Embryonic facial prominence (tissue), 1 donor: ENCODE measurements around the gene OLFM3.

ENCODE experiments used
- DNase-seq: peaks from one replicate; pipeline ENCODE4 v3.0.0-alpha.2; 2016; ENCODE audit errors: extremely low spot score

The OLFM3 gene

DNA sequence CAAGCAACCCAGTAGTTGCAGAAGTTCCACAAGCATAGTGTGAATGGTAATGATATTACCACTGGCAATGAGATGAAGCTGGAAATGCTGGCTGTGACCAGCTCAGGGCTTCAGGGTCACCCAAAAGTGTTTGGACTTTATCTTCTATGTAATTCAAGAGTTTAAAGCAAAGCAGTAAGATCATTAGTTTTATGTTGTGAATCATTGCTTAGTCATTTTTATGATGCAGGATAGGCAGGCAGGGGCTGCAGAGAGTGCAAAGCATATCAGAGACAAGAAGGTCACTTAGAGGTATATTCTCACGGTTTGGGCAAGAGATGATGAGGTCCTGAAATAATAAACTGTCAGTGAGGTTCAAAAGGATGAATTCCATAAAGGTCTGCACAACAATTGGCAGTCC lies 147.4 kb downstream of the OLFM3 start:
- no peak for DNase-seq

DNA sequence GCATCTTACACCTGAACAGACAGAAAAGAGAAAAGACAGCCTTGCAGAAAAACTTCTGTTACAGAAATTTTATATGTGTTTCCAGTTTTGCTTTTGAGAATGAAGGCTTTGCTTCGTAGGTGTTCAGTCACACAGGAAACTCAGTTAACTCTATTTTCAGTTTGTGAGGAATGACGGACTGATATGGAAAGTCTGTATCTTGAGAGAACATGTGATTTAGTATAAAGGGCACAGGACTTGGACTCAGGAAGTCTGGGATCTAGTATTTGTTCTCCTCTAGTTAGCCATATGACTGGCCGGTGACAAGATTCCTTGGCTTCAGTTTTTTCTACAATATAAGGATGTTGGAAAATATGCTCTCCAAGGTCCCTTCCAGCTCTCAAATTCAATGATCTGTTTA lies 149.1 kb downstream of the OLFM3 start:
- DNase-seq: no peak

DNA sequence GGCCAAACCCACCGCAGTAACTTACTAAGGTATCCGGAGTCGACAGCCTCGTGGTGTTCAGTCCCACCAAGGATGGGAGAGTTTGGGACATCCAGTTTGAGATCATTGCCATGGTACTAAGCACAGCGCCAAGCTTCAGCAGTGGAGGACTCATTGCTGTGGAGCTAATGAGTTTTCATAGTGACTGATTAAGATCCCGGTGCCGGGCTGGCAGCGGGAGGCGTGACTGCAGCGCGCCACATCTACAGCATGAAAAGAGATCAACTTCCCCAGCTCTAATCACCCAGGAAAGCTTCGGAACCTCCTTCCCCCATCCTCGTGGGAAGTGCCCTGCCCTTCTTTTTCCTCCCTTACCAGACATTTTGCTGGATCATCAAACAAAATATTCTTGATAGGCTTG lies 149.9 kb downstream of the OLFM3 start:
- DNase-seq: no peak

DNA sequence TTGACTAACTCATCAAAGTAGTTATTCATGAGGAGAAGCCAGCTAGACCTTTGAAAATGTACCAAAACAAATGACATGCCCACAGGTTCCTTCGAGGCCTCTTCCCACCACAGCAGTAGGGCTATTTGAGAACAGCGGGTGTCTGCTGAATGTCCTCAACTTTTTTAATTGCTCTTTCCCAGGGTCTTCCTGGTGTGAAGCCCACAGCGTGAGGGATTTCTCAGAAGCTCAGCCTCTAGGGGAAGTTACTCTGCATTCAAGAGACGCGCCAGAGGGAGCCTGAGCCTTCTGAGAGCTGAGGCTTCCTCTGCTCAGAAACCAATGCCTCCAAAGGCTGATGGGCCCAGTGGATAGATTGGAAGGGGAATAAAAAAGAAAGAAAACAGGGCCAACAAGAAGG lies 153.6 kb downstream of the OLFM3 start:
- no peak for DNase-seq

DNA sequence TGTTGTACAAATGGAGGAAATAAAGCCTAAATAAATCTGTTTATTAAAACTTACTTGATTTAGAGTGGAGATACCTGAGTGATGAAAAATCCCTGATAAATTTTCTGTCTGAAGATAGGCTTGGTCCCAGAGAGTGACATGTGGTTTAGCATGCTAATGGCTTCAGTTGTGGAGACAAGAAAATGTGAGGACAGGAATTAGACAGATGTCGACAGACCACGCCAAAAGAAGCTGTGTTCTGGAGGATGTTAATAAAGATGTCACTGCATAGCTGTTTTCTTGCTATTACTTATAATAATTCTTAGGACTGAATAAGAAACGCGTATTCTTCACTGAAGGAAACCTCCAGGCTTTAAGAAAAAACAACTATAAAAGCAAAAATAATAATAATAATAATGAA lies 154.9 kb downstream of the OLFM3 start:
- DNase-seq: no peak

DNA sequence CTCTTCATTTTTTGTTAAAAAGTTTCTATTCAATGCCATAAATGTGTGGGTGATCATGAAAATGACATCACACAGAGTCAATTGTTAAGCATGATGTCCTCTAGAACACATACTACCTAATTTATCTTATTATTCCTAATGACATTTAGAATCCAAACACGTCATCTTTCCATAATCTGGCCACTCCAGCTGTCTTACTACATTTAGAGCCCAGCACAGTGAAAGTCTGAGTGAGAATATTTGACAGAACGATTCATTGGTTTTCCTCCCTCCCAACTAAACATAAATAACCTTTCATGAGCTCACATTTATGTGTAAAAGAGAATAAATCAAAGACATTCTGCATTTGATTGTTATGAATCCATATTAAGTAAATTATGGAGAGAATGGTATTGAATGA lies 160.7 kb downstream of the OLFM3 start:
- DNase-seq: no peak

DNA sequence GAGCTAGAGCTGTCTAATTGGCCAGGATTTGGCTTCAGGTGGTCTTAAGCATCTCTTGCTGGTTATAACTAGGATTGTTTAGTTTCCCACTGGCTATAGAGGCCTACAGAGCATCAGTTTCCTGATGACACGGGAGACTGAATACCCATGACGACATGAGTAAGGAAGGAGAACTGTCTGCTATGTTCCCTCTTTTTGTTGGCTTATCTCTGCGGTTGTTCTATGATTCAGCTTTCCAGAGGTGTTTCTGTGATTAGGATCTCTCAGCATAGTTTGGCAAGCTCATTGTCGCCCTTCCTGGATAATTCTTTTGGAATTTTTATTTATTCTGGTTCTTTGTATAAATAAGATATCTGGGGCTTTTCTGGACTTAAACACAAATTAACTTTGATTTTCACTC lies 163.4 kb downstream of the OLFM3 start:
- no peak for DNase-seq

DNA sequence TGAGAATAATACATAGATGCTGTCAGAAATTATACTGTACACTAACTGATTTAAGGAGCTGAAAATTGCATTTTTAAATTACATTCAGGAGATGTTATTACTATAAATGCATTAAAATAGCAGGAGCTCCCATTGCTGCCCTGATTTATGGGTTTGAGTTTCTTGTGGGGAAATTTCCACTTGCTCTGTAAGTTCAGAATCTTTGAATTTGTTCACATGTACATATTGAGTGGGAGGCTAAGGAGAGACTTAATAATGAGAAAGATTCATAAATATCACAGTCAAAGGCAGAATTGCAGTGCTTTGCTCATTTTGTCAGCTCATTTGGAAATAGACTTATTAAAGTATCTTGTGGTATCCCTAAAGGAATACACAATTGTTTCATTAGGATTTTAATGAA lies 170.3 kb downstream of the OLFM3 start:
- no peak for DNase-seq

DNA sequence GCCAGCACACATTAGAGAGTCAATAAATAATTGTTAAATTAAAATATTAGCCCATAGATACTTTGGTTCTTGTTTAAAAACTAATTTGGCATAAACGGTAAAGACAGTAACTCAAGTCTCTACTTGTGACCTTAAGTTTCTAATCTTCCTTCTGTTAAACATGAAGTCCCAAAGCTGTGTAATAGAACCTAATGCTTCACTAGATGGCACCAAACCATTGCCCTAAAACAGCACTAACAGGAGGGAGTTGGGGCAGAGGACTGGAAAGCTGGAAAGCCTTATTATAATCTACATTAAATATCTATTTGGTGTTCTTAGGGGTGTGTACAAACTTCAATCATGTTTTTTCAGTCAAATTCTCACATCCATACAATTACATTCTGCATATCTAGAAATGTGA lies 176.7 kb downstream of the OLFM3 start:
- DNase-seq: no peak

DNA sequence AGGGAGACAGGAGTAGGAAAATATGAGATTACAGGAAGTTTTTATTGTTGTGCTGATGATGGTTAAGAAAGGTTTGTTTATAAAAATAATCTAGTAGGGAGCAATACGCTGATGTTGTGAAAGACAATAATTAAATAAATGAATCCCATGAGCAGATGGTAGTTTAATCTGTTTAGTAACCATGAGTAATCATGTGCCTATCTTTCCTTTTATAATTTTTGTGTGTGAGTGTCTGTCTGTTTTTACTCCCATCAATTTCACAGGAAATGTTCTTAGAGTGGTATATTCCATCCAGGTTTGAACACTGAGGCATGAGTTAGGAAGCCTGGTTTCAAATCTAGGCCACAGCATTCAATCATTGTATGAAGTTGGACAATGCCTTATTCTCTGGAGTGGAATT lies 180.5 kb downstream of the OLFM3 start:
- DNase-seq: no peak

DNA sequence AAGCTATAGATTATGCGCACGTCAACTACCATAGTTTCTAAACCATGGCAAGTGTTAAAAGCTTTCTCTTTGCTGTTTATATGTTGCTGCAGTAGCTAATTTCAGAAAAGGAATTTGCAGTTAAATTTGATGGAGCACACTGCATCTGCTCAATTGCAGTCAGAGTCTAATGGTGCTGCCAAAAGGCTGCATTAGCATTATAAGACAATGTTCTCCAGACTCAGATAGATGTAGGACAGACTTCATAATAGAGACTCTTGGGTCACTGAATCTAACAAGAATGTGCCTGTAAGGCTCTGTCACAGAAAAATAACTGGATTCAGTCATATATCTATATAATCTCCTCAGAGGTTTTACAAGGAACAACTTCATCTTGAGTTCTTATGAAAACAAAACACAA lies 198.3 kb downstream of the OLFM3 start:
- DNase-seq: no peak

DNA sequence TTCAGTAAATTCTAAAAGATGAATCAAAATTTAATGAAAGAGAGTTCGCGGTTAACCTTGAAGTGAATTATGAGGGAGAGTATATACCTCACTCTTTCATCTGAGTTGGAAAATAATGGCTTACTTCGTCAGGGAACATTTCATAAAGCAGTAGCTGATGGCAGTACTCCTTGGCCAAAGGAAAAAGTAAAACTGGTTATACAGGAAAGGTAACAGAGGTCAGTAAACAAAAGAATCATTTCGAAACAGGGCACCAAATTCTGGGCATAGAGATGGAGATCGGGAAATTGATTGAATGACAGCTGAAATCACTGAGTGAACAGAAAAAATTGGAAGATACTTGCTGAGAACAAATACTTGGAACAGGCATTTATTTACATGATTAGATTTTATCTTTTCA lies 199.0 kb downstream of the OLFM3 start:
- DNase-seq: no peak

DNA sequence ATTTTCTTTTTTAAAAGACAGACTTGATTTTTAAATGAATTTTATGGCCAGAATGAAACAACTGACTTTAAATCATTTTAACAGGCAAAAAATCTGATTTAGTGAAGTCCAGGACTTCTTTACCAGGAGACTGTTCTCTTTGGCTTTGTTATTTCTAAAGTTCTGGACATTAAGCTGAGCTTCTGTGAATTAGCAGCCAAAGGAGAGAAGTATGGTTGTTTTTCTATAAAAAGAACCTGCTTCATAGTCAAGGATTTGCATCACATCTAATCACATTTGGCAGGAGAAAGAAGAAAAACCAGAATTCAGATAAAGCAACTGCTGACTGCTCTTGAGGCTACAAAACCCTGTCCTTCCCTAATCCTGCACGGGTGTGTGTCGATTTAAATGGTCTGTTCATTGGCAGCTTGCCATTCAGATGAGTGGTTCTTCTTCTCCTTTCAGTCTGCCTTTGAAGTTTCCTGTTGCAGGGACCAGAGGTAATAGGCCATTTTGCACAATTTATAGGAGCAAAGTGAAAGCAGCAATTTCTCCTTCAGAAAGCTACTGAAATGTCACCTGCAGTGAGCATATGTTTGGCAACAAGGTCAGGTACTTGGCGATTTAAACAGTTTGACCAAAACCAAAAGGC lies 215.4 kb downstream of the OLFM3 start:
- peak; percentile 15 for DNase-seq

DNA sequence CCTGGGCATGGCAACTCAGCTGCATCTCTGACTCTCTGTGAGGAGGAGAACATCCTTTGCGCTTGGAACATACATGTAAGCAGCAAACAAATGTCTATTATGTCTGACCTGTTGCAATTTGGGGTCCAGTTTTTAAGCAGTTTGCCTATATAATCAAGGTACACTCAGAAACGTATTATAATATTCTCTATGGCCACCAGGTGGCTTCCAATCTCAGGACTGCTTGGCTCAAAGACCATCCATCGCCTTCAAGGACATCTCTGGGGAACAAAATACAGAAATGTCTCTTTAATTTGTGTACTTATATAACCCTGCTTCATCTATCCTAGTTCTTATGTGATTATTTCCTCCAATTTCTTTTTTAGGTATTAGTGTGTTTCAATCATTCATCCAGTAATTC lies 227.2 kb downstream of the OLFM3 start:
- DNase-seq: no peak

DNA sequence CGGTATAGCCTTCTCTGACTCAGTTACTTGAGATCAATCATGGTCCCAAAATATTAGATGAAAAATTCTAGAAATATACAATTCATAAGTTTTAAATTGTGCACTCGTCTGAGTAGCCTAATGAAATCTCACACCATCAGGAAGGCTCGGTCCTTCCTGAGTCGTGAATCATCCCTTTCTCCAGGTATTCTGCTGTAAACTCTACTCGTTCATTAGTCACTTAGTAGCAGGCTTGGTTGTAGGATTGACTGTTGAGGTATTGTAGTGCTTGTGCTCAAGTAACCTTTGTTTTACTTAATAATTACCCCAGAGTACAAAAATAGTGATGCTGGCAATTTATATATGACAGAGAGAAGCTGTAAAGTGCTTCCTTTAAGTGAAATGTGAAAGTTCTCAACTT lies 238.7 kb downstream of the OLFM3 start:
- DNase-seq: no peak

DNA sequence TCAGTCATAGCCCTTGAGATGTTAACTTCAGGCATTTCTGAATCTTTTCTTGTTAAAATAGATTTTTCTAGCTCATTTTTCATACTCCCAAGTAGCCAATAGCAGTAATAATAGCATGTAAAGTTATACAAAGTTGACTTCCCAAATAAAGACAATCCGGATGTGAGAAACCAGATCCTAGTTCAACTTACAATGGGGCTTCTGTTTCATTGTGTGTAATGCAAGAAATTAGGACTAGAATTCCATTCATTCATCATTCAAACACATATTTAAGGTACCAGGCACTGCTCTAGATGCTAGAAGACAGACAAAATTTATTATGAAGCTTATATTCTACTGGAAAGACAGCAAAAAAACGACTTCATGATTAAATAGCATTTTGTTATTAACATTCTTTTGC lies 240.3 kb downstream of the OLFM3 start:
- no peak for DNase-seq
